WI38 (cell line): ENCODE data around the gene METAP2.
"Not testable (repeated sequence)": the region's sequence is repeated elsewhere in the genome, so short reads cannot be mapped to it uniquely, and the experiment has no call there.

Experiments used
- H3K4me3 ChIP-seq: 2 replicates; pipeline ENCODE4 v1.5.1; 2011; ENCODE audit warnings: low read depth, mild to moderate bottlenecking, control low read depth, low read length
- TF ChIP-seq, protein P1 (sequence below): IDR thresholded peaks from 2 replicates; pipeline ENCODE4 v1.5.1; 2012; ENCODE audit warnings: low read depth, mild to moderate bottlenecking, control low read depth, low read length

The METAP2 gene

DNA sequence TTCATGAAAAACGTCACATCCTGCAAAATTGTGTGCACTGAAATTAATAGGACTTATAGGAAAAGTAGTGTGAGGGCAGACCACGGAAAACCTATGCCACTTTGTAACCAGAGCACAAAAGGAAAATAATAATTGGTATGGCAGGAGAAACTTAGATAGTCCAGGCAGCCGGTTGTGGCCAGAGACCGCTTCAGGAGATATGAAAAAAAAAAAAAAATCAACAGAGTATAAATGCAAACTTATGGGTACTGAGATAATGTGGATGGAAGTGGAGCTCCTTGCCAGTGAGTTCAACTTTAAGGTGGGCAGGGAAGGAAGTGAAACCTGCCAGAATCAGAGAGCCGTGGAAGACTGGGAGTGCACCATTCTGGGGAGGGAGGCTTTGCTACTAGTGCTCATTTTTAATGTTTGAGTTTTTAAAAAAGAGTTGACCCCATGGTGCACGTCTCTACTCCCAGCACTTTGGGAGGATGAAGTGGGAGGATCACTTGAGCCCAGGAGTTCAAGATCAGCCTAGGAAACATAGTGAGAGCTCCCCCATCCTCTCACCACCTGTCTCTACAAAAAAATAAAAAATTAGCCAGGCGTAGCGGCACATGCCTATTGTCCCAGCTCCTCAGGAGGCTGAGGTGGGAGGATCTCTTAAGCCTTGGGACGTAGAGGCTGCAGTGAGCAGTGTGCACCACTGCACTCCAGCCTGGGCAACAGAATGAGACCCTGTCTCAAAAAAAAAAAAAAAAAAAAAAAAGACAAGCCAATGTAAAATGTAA lies 34.3 kb upstream of the METAP2 start:
- H3K4me3 ChIP-seq = no peak overlapping the region
- TF ChIP-seq, protein P1, sequence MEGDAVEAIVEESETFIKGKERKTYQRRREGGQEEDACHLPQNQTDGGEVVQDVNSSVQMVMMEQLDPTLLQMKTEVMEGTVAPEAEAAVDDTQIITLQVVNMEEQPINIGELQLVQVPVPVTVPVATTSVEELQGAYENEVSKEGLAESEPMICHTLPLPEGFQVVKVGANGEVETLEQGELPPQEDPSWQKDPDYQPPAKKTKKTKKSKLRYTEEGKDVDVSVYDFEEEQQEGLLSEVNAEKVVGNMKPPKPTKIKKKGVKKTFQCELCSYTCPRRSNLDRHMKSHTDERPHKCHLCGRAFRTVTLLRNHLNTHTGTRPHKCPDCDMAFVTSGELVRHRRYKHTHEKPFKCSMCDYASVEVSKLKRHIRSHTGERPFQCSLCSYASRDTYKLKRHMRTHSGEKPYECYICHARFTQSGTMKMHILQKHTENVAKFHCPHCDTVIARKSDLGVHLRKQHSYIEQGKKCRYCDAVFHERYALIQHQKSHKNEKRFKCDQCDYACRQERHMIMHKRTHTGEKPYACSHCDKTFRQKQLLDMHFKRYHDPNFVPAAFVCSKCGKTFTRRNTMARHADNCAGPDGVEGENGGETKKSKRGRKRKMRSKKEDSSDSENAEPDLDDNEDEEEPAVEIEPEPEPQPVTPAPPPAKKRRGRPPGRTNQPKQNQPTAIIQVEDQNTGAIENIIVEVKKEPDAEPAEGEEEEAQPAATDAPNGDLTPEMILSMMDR = no peak

DNA sequence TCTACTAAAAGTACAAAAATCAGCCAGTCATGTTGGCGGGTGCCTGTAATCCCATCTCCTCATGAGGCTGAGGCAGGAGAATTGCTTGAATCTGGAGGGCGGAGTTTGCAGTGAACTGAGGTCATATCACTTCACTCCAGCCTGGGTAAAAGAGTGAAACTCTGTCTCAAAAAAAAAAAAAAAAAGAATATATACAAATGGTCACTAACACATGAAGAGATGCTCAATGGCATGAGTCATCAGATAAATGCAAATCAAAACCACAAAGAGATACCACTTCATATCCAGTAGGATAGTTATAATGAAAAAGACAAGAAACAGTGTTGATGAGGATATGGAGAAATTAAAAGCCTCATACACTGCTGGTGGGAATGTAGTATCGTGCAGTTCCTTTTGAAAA lies 33.6 kb upstream of the METAP2 start:
- TF ChIP-seq, protein P1 = no peak
- no peak overlapping the region for H3K4me3 ChIP-seq

DNA sequence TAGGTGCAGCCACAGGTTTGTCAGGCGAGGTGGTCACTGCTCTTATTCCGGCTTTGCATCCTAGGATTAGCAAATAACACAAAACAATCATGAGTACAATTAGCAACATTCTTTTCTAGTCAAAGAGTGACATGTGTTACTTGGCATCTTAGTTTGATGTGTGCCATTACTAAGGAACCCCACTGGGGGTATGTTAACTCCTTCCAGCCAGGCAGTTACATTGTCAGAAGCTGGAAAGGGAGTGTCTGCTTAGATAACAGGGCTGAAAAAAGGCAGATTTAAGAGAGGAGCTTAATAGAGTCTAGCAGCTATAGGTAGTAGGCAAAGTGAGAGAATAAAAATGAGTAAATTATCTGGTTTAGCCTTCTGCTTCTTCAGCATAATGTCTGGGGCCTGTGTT lies 30.5 kb upstream of the METAP2 start:
- TF ChIP-seq, protein P1 = no peak
- no peak overlapping the region for H3K4me3 ChIP-seq

DNA sequence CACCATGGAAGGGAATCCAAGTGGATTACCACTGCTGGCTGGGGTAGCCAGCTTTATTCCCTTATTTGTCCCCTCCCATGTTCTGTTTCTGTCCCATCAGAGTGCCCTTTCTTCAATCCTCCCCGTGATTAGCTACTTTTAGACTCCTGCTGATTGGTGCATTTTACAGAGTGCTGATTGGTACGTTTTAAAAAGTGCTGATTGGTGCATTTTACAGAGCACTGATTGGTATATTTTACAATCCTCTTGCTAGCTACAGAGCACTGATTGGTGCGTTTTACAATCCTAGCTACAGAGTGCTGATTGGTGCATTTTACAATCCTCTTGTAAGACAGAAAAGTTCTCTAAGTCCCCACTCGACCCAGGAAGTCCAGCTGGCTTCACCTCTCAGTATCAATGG lies 28.9 kb upstream of the METAP2 start:
- not testable (repeated sequence) for H3K4me3 ChIP-seq

DNA sequence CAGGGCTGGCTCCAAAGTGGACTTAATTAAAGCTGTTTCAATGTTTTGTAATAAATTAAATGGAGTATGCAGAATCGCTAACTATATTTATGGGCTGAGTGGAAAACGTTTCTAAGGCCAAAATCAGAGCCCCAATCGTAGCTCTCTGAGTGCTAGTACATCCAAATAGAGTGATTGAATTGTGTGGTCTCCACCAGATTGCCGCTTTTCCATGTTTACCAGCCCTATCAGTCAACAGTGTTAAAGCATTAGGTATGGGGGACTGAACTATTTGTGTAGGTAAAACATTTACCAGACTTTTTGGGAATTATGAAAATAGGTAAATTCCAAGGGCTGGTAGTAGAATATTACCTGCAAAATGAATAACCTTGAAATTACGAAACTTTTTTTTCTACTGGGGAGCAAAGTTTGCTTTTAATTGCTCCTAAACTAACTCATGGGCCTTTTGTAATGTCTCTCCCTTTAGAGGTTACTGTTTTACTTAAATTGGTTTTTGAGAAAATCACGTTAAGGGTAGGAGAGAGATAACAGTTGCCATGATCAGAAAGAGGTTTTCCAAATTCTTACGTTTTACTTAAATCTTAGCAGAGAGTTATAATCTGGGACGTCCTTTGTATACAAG lies 28.0 kb upstream of the METAP2 start:
- TF ChIP-seq, protein P1 = no peak
- no peak overlapping the region for H3K4me3 ChIP-seq

DNA sequence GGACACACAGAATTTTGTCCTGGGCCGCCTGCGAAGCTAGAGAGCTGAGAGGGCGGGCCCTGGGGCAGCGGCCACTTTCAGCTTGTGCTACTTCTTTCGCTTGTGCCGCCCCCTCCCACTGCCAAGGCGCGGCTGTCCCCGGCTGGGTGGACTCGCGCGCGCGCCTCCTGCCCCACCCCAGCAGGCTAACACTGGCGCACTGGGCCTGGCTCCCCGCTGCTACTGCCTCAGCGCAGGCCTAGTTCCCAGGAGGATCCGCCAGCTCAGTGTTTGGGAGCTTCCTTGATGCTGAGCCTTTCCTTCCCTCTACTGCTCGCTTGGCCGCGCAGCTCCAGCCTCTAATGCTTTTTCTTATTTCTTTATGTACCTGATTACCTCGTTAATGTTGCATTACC lies 27.4 kb upstream of the METAP2 start:
- TF ChIP-seq, protein P1 = no peak
- no peak overlapping the region for H3K4me3 ChIP-seq

DNA sequence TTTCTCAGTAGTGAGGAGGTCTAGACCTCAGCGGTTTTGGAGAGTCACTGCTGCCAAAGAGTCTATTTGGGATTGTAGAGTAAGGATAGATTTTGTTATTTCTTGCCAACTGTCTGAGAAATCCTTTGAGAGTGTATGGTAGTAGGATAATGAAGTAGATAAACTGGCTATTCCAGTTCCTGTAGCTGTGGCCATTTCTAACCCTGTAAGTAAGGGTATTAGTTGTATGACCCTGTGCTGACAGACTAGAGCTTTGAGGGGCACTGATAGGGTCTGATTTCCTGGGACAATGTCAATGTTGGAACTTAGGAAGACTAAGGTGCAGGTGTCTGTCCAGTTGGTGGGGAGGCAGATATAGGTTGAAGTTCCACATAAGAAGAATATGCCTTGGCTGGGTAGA lies 24.3 kb upstream of the METAP2 start:
- not testable (repeated sequence) for H3K4me3 ChIP-seq

DNA sequence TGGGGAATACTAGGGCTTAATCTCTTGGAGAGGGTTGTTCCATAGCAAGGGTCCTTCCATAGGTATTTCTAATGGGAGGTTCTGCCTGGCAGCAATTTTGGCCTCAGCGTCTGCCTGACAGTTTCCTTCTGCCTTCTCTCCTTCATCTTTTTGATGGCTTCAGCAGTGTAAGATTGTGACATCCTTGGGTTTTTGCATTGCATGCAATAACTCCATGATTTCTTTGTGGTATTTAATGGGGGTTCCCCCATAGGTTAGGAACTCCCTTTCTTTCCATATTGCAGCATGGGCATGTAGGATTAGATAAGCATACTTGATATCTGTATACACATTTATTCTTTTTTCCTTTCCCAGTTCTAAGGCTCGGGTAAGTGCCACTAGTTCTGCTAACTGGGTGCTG lies 21.5 kb upstream of the METAP2 start:
- not testable (repeated sequence) for H3K4me3 ChIP-seq

DNA sequence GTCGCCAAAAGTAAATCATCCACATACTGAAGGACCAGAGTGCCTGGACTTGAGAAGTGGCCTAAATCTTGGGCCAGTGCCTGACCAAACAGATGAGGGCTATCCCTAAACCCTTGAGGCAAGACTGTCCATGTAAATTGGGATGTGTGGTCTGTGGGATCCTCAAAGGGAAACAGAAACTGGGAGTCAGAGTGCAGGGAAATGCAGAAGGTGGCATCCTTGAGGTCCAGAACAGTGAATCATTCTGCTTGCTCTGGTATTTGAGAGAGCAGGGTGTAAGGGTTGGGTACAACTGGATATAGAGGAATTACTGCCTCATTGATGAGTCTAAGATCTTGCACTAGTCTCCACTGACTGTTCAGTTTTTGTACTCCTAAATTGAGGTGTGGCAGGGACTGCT lies 20.1 kb upstream of the METAP2 start:
- not testable (repeated sequence) for H3K4me3 ChIP-seq

DNA sequence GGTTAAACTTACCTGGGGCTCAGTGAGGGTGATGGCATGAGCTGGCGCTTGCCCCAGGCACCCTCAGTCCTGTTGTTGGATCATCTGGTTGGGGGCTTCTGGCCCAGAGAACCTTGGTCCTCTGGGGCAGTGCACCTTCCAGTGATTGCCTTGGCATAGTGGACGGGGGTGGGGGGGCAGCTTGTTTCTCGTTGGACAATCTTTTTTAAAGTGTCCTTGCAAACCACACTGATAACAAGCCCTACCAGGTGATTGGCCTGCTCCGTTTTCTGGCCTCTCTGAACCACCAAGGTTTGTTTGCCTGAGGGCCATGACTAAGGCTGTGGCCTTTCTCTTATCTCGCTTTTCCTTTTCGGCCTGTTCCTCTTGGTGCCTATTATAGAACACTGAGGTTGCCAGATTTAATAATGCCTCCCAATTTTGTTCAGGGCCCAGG lies 19.2 kb upstream of the METAP2 start:
- not testable (repeated sequence) for H3K4me3 ChIP-seq

DNA sequence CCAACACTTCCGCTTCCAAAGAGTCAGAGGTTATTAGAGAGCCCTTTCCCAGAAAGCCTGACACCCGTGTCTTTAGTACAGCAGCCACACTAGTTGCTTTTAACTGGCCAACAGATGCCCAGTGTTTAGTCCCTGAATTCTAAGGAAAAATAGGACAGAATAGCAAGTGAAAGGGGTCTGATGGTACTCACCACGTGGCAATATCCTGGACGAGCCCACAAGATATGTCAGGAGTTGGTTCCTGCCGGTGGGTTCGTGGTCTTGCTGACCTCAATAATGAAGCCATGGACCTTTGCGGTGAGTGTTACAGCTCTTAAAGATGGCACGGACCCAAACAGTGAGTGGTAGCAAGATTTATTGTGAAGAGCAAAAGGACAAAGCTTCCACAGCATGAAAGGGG lies 16.3 kb upstream of the METAP2 start:
- H3K4me3 ChIP-seq = not testable (repeated sequence)
